Thymus (tissue), 11 donors: ENCODE results near the gene NHLRC4. TPM values are rescaled to one million over a fixed set of nuclear protein-coding genes. Genes with fewer than 3 reads are reported as not detected.

Experiments
- DNase-seq, 9 donors: peaks; one replicate each; pipeline ENCODE4 v3.0.0-alpha.2; 2013; ENCODE audit warnings: low spot score in 9 of 9, low read depth in 6 of 9, missing footprints in 1 of 9
- H3K27ac ChIP-seq, 2 donors: one replicate each; pipeline ENCODE4 v1.5.1; 2013; ENCODE audit warnings: control low read depth in 1 of 2, low read depth in 1 of 2, low read length in 1 of 2, mild to moderate bottlenecking in 1 of 2, moderate library complexity in 1 of 2
- H3K27me3 ChIP-seq, 2 donors: one replicate each; pipeline ENCODE4 v1.5.1; 2013; ENCODE audit warnings: low read length in 1 of 2; ENCODE audit not compliant: control insufficient read depth in 2 of 2, insufficient read depth in 1 of 2
- H3K36me3 ChIP-seq, 2 donors: one replicate each; pipeline ENCODE4 v1.5.1; 2013; ENCODE audit warnings: low read length in 1 of 2, mild to moderate bottlenecking in 1 of 2, moderate library complexity in 1 of 2; ENCODE audit not compliant: control insufficient read depth in 2 of 2, insufficient read depth in 2 of 2
- H3K4me1 ChIP-seq, 2 donors: one replicate each; pipeline ENCODE4 v1.5.1; 2013; ENCODE audit warnings: low read length in 2 of 2; ENCODE audit not compliant: control insufficient read depth in 2 of 2, insufficient read depth in 2 of 2
- H3K4me3 ChIP-seq, 2 donors: one replicate each; pipeline ENCODE4 v1.5.1; 2013; ENCODE audit warnings: low read length in 2 of 2, control low read depth in 1 of 2, mild to moderate bottlenecking in 1 of 2
- H3K9me3 ChIP-seq, 2 donors: one replicate each; pipeline ENCODE4 v1.5.1; 2013; ENCODE audit warnings: low read length in 1 of 2, mild to moderate bottlenecking in 1 of 2; ENCODE audit not compliant: control insufficient read depth in 2 of 2, insufficient read depth in 1 of 2
- WGBS: extraction: QIAGEN DNeasy Blood & Tissue Kit; methylation state at CpG from one replicate; pipeline ENCODE4 v1.1.7; 2013; 5-methylcytosine and 5-hydroxymethylcytosine counted together
- polyA plus RNA-seq: library from polyadenylated mRNA; stranded (reverse); fragments of 200-250 nt; gene quantifications from one replicate; pipeline ENCODE4 v1.2.3, GENCODE V29; 2013
- total RNA-seq: library from RNA; stranded (reverse); fragments of 120-200 nt; gene quantifications from one replicate; pipeline ENCODE4 v1.2.4, GENCODE V29; 2013
- donor health status: healthy.

NHLRC4 gene
- total and polyA plus RNA-seq, 2 donors, result 3.1 to 5.5 TPM

- H3K4me3 ChIP-seq, result no peak overlapping the region
- 71% methylated on average over 23 of the region's 23 CpGs for WGBS
- H3K9me3 ChIP-seq, result peaks cover 0 to 4% of the 10 kb centered on the region in 2 donors
- peaks cover 45 to 50% of the 10 kb centered on the region in 2 donors for H3K27me3 ChIP-seq
- H3K36me3 ChIP-seq, result peaks cover 6 to 22% of the 10 kb centered on the region in 2 donors
- no peak overlapping the region for H3K27ac ChIP-seq
- H3K4me1 ChIP-seq, result peaks cover 0 to 5% of the 10 kb centered on the region in 2 donors
- no peak for DNase-seq
These were observed 9.1 kb upstream of the NHLRC4 start for GRCh38 chr16:557463-558297.

- DNase-seq, result no peak
- Histone ChIP-seq H3K36me3 (peaks cover 3 to 15% of the 10 kb centered on the region in 2 donors), H3K9me3 (peaks cover 0 to 4% of the 10 kb centered on the region in 2 donors), H3K4me1 (peaks cover 0 to 5% of the 10 kb centered on the region in 2 donors), H3K4me3 (no peak overlapping the region), H3K27ac (no peak overlapping the region), H3K27me3 (peaks cover 50 to 57% of the 10 kb centered on the region in 2 donors)
- whole genome bisulfite sequencing, result 61% methylated on average over 22 of the region's 22 CpGs
These were observed 8.3 kb upstream of the NHLRC4 start for GRCh38 chr16:558298-559020.

GRCh38 chr16:559021-559380 lies 7.8 kb upstream of the NHLRC4 start:
- WGBS, result 94% methylated on average over 15 of the region's 15 CpGs
- Histone ChIP-seq H3K27ac (no peak overlapping the region), H3K4me1 (peaks cover 0 to 5% of the 10 kb centered on the region in 2 donors), H3K9me3 (peaks cover 0 to 4% of the 10 kb centered on the region in 2 donors), H3K27me3 (peaks cover 50 to 59% of the 10 kb centered on the region in 2 donors), H3K4me3 (no peak overlapping the region), H3K36me3 (peaks cover under 1 to 10% of the 10 kb centered on the region in 2 donors)
- DNase-seq, result no peak

GRCh38 chr16:559411-560203 lies 7.2 kb upstream of the NHLRC4 start:
- H3K4me1 ChIP-seq, result peaks cover 0 to 5% of the 10 kb centered on the region in 2 donors
- no peak overlapping the region for H3K4me3 ChIP-seq
- H3K36me3 ChIP-seq, result peaks cover 0 to 4% of the 10 kb centered on the region in 2 donors
- no peak for DNase-seq
- H3K27ac ChIP-seq, result no peak overlapping the region
- WGBS, result 26% methylated on average over 62 of the region's 62 CpGs
- H3K9me3 ChIP-seq, result peaks cover 0 to 4% of the 10 kb centered on the region in 2 donors
- H3K27me3 ChIP-seq, result peaks cover 50 to 59% of the 10 kb centered on the region in 2 donors

GRCh38 chr16:560204-560700 lies 6.6 kb upstream of the NHLRC4 start, which contains the start of gene PRR35:
TSS of gene PRR35 (plus strand) at chr16:560394. CDS start at chr16:563295, 2,901 bp downstream.
- no peak for DNase-seq
- 3% methylated on average over 84 of the region's 84 CpGs for WGBS
- H3K4me1 ChIP-seq, result peaks cover 0 to 5% of the 10 kb centered on the region in 2 donors
- H3K27me3 ChIP-seq, result peaks cover 50 to 59% of the 10 kb centered on the region in 2 donors
- no peak within 1 kb of the TSS for H3K4me3 ChIP-seq
- H3K9me3 ChIP-seq, result peaks cover 0 to 4% of the 10 kb centered on the region in 2 donors
- H3K36me3 ChIP-seq, result no peaks in the 10 kb centered on the region
- H3K27ac ChIP-seq, result no peak within 1 kb of the TSS

- WGBS, result 29% methylated on average over 53 of the region's 54 CpGs
- H3K27me3 ChIP-seq, result peaks cover 50 to 59% of the 10 kb centered on the region in 2 donors
- no peak overlapping the region for H3K4me3 ChIP-seq
- peaks cover 0 to 4% of the 10 kb centered on the region in 2 donors for H3K9me3 ChIP-seq
- no peak overlapping the region for H3K27ac ChIP-seq
- H3K36me3 ChIP-seq, result no peaks in the 10 kb centered on the region
- DNase-seq, result no peak
- H3K4me1 ChIP-seq, result peaks cover under 1 to 6% of the 10 kb centered on the region in 2 donors
These were observed 5.9 kb upstream of the NHLRC4 start for GRCh38 chr16:560701-561412.

GRCh38 chr16:561413-561794 lies 5.4 kb upstream of the NHLRC4 start:
- Histone ChIP-seq H3K36me3 (no peaks in the 10 kb centered on the region), H3K4me1 (peaks cover 5 to 11% of the 10 kb centered on the region in 2 donors), H3K9me3 (peaks cover 0 to 4% of the 10 kb centered on the region in 2 donors), H3K4me3 (no peak overlapping the region), H3K27me3 (peaks cover 50 to 59% of the 10 kb centered on the region in 2 donors), H3K27ac (no peak overlapping the region)
- no peak for DNase-seq
- WGBS, result 85% methylated on average over 15 of the region's 15 CpGs
